ENCODE results near the gene NDUFAF7. TPM values are rescaled to one million over a fixed set of nuclear protein-coding genes. Genes with fewer than 3 reads are reported as not detected.

Gene NDUFAF7
- polyA plus RNA-seq, 1 donor (not counting 4 experiments of a cell fraction or from before 2014, with no cell fraction given), result 27.7 TPM

- Histone ChIP-seq H3K9me1 (ENCODE audit: control insufficient read depth, extremely low read depth, insufficient read depth, low read length) (no peaks in the 10 kb centered on the region), H3K27ac (ENCODE audit: control insufficient read depth, insufficient read depth, low read length) (no peak overlapping the region), H3K79me2 (ENCODE audit: control insufficient read depth, insufficient read depth, low read length) (no peaks in the 10 kb centered on the region), H3K4me3 (ENCODE audit: control insufficient read depth in 2 of 3, extremely low read depth in 1 of 3, insufficient read depth in 2 of 3, low read depth in 1 of 3, low read length in 3 of 3) (no peak overlapping the region), H3K9ac (ENCODE audit: control insufficient read depth, extremely low read depth, insufficient read depth, low read length) (no peak overlapping the region), H2AFZ (ENCODE audit: control insufficient read depth, low read length) (no peak overlapping the region), H3K4me1 (ENCODE audit: control insufficient read depth, extremely low read depth, insufficient read depth, low read length) (peaks cover 9% of the 10 kb centered on the region), H3K36me3 (ENCODE audit: control insufficient read depth in 2 of 2, extremely low read depth in 1 of 2, insufficient read depth in 2 of 2, low read length in 2 of 2) (peaks cover 2 to 18% of the 10 kb centered on the region in 2 experiments), H3K4me2 (ENCODE audit: control insufficient read depth, extremely low read depth, insufficient read depth, low read depth, low read length) (no peak overlapping the region), H3K27me3 (ENCODE audit: control insufficient read depth, extremely low read depth, insufficient read depth, low read length) (no peaks in the 10 kb centered on the region), H4K20me1 (ENCODE audit: control insufficient read depth, extremely low read depth, insufficient read depth, low read length) (no peaks in the 10 kb centered on the region), H3K9me3 (ENCODE audit: control insufficient read depth, low read depth, low read length) (no peaks in the 10 kb centered on the region)
- DNase-seq (ENCODE audit: low read depth, low spot score) (no peak), FAIRE-seq (no peak)
- dilution Hi-C loops (cut with MboI; ENCODE audit: extremely low pct_ligation_motif_present, low sequenced_read_pairs), result no loop called here
- TF ChIP-seq EZH2 (IDR thresholded peaks at IDR 0.05; ENCODE audit: low read length), result no peak
- TF ChIP-seq CTCF (optimal IDR thresholded peaks at IDR 0.05 in 1 of 3, IDR thresholded peaks at IDR 0.05 in 1 of 3, conservative IDR thresholded peaks at IDR 0.05 in 1 of 3; ENCODE audit: extremely low read depth in 1 of 3, insufficient read depth in 2 of 3, low read length in 3 of 3), result no peak
Measured at GRCh38 chr2:37283207-37283606, 51.7 kb downstream of the NDUFAF7 start.

DNA sequence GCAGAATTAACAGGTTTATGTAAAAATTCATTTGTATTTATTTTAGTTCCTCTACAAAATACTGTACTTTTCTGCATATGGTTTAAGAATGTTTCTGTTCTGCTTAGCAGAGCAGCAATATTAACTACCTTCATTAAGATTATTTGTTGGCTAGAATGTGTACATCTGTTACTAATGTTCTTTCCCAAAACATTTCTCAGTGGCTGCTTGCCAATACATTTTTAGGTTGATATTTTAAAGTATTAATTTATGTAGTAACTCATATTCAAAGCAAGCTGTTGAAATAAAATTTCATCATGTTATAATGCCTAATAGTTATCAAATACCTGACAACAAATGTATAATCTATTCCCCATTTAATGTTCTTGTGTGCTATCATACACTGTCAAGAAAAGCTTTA, 52.9 kb downstream of the NDUFAF7 start:
- H3K4me2 ChIP-seq (ENCODE audit: control insufficient read depth, extremely low read depth, insufficient read depth, low read depth, low read length), result no peak overlapping the region
- no peak overlapping the region for H2AFZ ChIP-seq (ENCODE audit: control insufficient read depth, low read length)
- no peak overlapping the region for H3K9ac ChIP-seq (ENCODE audit: control insufficient read depth, extremely low read depth, insufficient read depth, low read length)
- dilution Hi-C loops (cut with MboI; ENCODE audit: extremely low pct_ligation_motif_present, low sequenced_read_pairs), result no loop called here
- H3K27ac ChIP-seq (ENCODE audit: control insufficient read depth, insufficient read depth, low read length), result no peak overlapping the region
- no peak for DNase-seq (ENCODE audit: low read depth, low spot score)
- no peak for FAIRE-seq
- H3K9me1 ChIP-seq (ENCODE audit: control insufficient read depth, extremely low read depth, insufficient read depth, low read length), result no peaks in the 10 kb centered on the region
- no peaks in the 10 kb centered on the region for H3K79me2 ChIP-seq (ENCODE audit: control insufficient read depth, insufficient read depth, low read length)
- no peaks in the 10 kb centered on the region for H4K20me1 ChIP-seq (ENCODE audit: control insufficient read depth, extremely low read depth, insufficient read depth, low read length)
- no peak overlapping the region for H3K4me3 ChIP-seq (ENCODE audit: control insufficient read depth in 2 of 3, extremely low read depth in 1 of 3, insufficient read depth in 2 of 3, low read depth in 1 of 3, low read length in 3 of 3)
- TF ChIP-seq CTCF (optimal IDR thresholded peaks at IDR 0.05 in 1 of 3, IDR thresholded peaks at IDR 0.05 in 1 of 3, conservative IDR thresholded peaks at IDR 0.05 in 1 of 3; ENCODE audit: extremely low read depth in 1 of 3, insufficient read depth in 2 of 3, low read length in 3 of 3) (no peak), EZH2 (IDR thresholded peaks at IDR 0.05; ENCODE audit: low read length) (no peak)
- peaks cover 2 to 19% of the 10 kb centered on the region in 2 experiments for H3K36me3 ChIP-seq (ENCODE audit: control insufficient read depth in 2 of 2, extremely low read depth in 1 of 2, insufficient read depth in 2 of 2, low read length in 2 of 2)
- no peaks in the 10 kb centered on the region for H3K9me3 ChIP-seq (ENCODE audit: control insufficient read depth, low read depth, low read length)
- H3K27me3 ChIP-seq (ENCODE audit: control insufficient read depth, extremely low read depth, insufficient read depth, low read length), result no peaks in the 10 kb centered on the region
- H3K4me1 ChIP-seq (ENCODE audit: control insufficient read depth, extremely low read depth, insufficient read depth, low read length), result peaks cover 9% of the 10 kb centered on the region
